Esophagus muscularis mucosa (tissue), 4 donors: ENCODE data around the gene ASAP2.

Source experiments
- EP300 ChIP-seq: sonication (generic); formaldehyde crosslinking; IDR thresholded peaks from one replicate; pipeline ENCODE4 v1.6.1; 2017; ENCODE audit warnings: antibody characterized with exemption
- POLR2A ChIP-seq: fragments of 450-650 bp; IDR thresholded peaks from one replicate; pipeline ENCODE4 v1.6.1; 2017; ENCODE audit warnings: antibody characterized with exemption, moderate library complexity, mild to moderate bottlenecking, low read depth
- TF ChIP-seq, protein P1 (sequence below), 3 experiments: fragments of 200-600 bp in 2 of 3; fragments of 450-650 bp in 1 of 3; sonication (generic) in 2 of 3; IDR thresholded peaks; one replicate each; pipeline ENCODE4 v1.5.1; 2017 to 2019; ENCODE audit warnings: antibody characterized with exemption in 3 of 3, mild to moderate bottlenecking in 2 of 3, moderate library complexity in 1 of 3

- TF ChIP-seq, protein P1, sequence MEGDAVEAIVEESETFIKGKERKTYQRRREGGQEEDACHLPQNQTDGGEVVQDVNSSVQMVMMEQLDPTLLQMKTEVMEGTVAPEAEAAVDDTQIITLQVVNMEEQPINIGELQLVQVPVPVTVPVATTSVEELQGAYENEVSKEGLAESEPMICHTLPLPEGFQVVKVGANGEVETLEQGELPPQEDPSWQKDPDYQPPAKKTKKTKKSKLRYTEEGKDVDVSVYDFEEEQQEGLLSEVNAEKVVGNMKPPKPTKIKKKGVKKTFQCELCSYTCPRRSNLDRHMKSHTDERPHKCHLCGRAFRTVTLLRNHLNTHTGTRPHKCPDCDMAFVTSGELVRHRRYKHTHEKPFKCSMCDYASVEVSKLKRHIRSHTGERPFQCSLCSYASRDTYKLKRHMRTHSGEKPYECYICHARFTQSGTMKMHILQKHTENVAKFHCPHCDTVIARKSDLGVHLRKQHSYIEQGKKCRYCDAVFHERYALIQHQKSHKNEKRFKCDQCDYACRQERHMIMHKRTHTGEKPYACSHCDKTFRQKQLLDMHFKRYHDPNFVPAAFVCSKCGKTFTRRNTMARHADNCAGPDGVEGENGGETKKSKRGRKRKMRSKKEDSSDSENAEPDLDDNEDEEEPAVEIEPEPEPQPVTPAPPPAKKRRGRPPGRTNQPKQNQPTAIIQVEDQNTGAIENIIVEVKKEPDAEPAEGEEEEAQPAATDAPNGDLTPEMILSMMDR (IDR thresholded peaks at IDR 0.05): no peak
- TF ChIP-seq EP300 (no peak), POLR2A (no peak)
Measured at GRCh38 chr2:9360701-9361100, 154.1 kb downstream of the ASAP2 start.
